ENCODE results near the gene CELSR1.

CELSR1 gene

GRCh38 chr22:46478083-46478551 lies 59.3 kb downstream of the CELSR1 start:
- DNase-seq (ENCODE audit: low read depth in 1 of 2, low spot score in 1 of 2), result no peak
- no peak for TF ChIP-seq POLR2AphosphoS5 (IDR thresholded peaks at IDR 0.05; ENCODE audit: low read depth)
- TF ChIP-seq CTCF (IDR thresholded peaks at IDR 0.05; ENCODE audit: insufficient read depth, low read length), result no peak
- no peak for TF ChIP-seq SPI1 (IDR thresholded peaks at IDR 0.05; ENCODE audit: borderline replicate concordance, low read depth)
- no peak for TF ChIP-seq REST (IDR thresholded peaks at IDR 0.05; ENCODE audit: insufficient replicate concordance, low read depth)
- TF ChIP-seq GABPA (IDR thresholded peaks at IDR 0.05; ENCODE audit: low read depth), result no peak
- H3K4me3 ChIP-seq (replicated peaks; ENCODE audit: insufficient read depth, low read length), result no peak overlapping the region
- H3K27me3 ChIP-seq (ENCODE audit: insufficient read depth, poor library complexity, severe bottlenecking), result no peaks in the 10 kb centered on the region
- no peak overlapping the region for H3K27ac ChIP-seq (replicated peaks)

- Histone ChIP-seq H3K27me3 (ENCODE audit: insufficient read depth, poor library complexity, severe bottlenecking) (no peaks in the 10 kb centered on the region), H3K27ac (replicated peaks) (no peak overlapping the region), H3K4me3 (replicated peaks; ENCODE audit: insufficient read depth, low read length) (no peak overlapping the region)
- peak in 1 of 2 experiments; percentile 13 for DNase-seq (ENCODE audit: low read depth in 1 of 2, low spot score in 1 of 2)
- TF ChIP-seq REST (IDR thresholded peaks at IDR 0.05; ENCODE audit: insufficient replicate concordance, low read depth) (no peak), GABPA (IDR thresholded peaks at IDR 0.05; ENCODE audit: low read depth) (no peak), SPI1 (IDR thresholded peaks at IDR 0.05; ENCODE audit: borderline replicate concordance, low read depth) (peak; percentile 62; the same call in 1 of the 2 replicates)
These were observed 60.9 kb downstream of the CELSR1 start for GRCh38 chr22:46476547-46476941.

GRCh38 chr22:46473896-46474557 lies 63.4 kb downstream of the CELSR1 start:
- TF ChIP-seq GABPA (IDR thresholded peaks at IDR 0.05; ENCODE audit: low read depth) (no peak), SPI1 (IDR thresholded peaks at IDR 0.05; ENCODE audit: borderline replicate concordance, low read depth) (no peak), CTCF (IDR thresholded peaks at IDR 0.05; ENCODE audit: insufficient read depth, low read length) (no peak), REST (IDR thresholded peaks at IDR 0.05; ENCODE audit: insufficient replicate concordance, low read depth) (no peak), POLR2AphosphoS5 (IDR thresholded peaks at IDR 0.05; ENCODE audit: low read depth) (no peak)
- no peak overlapping the region for H3K27ac ChIP-seq (replicated peaks)

More at GRCh38 chr22:46473896-46474557, 63.4 kb downstream of the CELSR1 start:
- Histone ChIP-seq H3K27me3 (ENCODE audit: insufficient read depth, poor library complexity, severe bottlenecking) (no peaks in the 10 kb centered on the region), H3K4me3 (replicated peaks; ENCODE audit: insufficient read depth, low read length) (no peak overlapping the region)
- no peak for DNase-seq (ENCODE audit: low read depth in 1 of 2, low spot score in 1 of 2)
